Activated gamma-delta T cell (primary cell): ENCODE data around the gene CAPN14.
"Not testable (repeated sequence)": the region's sequence is repeated elsewhere in the genome, so short reads cannot be mapped to it uniquely, and the experiment has no call there.

ENCODE experiments used
- DNase-seq: peaks from one replicate; lab custom pipeline; 2025; lab: John Stamatoyannopoulos, UW

Gene CAPN14

GRCh38 chr2:31196622-31197021, 20.7 kb downstream of the CAPN14 start:
- DNase-seq: no peak

- DNase-seq: no peak
Observed at GRCh38 chr2:31193806-31194205, 23.5 kb downstream of the CAPN14 start.

- DNase-seq: no peak
Observed at GRCh38 chr2:31192851-31193392, 24.4 kb downstream of the CAPN14 start.

- DNase-seq: no peak
Observed at GRCh38 chr2:31192396-31192795, 24.9 kb downstream of the CAPN14 start.

GRCh38 chr2:31191931-31192330, 25.4 kb downstream of the CAPN14 start:
- no peak for DNase-seq

GRCh38 chr2:31190188-31190587, 27.1 kb downstream of the CAPN14 start:
- DNase-seq: no peak

- no peak for DNase-seq
Observed at GRCh38 chr2:31189141-31189540, 28.2 kb downstream of the CAPN14 start.

GRCh38 chr2:31188131-31188530, 29.2 kb downstream of the CAPN14 start:
- DNase-seq: no peak

- no peak for DNase-seq
Observed at GRCh38 chr2:31187166-31187565, 30.1 kb downstream of the CAPN14 start.

- not testable (repeated sequence) for DNase-seq
Observed at GRCh38 chr2:31183973-31184372, 33.3 kb downstream of the CAPN14 start.

GRCh38 chr2:31176742-31177141, 40.6 kb downstream of the CAPN14 start:
- no peak for DNase-seq

GRCh38 chr2:31171142-31171541, 46.2 kb downstream of the CAPN14 start:
- no peak for DNase-seq

GRCh38 chr2:31170071-31170698, 47.1 kb downstream of the CAPN14 start:
- DNase-seq: no peak

GRCh38 chr2:31168291-31168690, 49.0 kb downstream of the CAPN14 start:
- DNase-seq: no peak

- DNase-seq: no peak
Observed at GRCh38 chr2:31166925-31167324, 50.4 kb downstream of the CAPN14 start.

- DNase-seq: no peak
Observed at GRCh38 chr2:31163011-31163539, 54.2 kb downstream of the CAPN14 start.

- DNase-seq: no peak
Observed at GRCh38 chr2:31161637-31162036, 55.7 kb downstream of the CAPN14 start.

- DNase-seq: no peak
Observed at GRCh38 chr2:31151501-31151900, 65.8 kb downstream of the CAPN14 start.

- no peak for DNase-seq
Observed at GRCh38 chr2:31150120-31150670, 67.1 kb downstream of the CAPN14 start.

- DNase-seq: no peak
Observed at GRCh38 chr2:31148514-31148913, 68.8 kb downstream of the CAPN14 start.

- no peak for DNase-seq
Observed at GRCh38 chr2:31147645-31148044, 69.7 kb downstream of the CAPN14 start.

- no peak for DNase-seq
Observed at GRCh38 chr2:31142110-31142509, 75.2 kb downstream of the CAPN14 start.

- no peak for DNase-seq
Observed at GRCh38 chr2:31141443-31142085, 75.8 kb downstream of the CAPN14 start.
